SKM-1 (cell line): ENCODE results near the gene CLDN15.

Experiments
- DNase-seq: peaks from one replicate; lab custom pipeline; 2025; ENCODE audit not compliant: unreplicated experiment; lab: John Stamatoyannopoulos, UW

The CLDN15 gene

DNA sequence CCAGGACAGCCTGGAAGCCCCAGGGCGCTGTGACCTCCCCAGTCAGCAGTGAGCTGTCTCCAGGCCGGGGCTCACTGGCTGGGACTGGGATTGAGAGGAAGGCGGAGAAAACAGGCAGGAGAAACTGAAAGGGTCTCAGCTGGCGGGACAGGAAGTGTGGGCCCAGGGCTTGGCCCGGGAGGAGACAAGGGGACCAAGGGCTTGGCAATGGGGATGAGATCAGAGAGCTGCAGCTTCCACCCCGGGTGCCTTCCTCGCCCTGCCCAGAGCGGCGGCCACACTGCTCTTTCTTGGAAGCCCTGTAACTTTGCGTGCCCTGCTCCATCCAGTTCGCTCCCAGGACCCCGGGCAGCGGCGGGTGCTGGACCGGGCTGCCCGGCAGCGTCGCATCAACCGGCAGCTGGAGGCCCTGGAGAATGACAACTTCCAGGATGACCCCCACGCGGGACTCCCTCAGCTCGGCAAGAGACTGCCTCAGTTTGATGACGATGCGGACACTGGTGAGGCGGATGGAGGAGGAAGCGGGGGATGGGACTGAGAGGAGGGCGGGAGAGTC is 15.2 kb downstream of the CLDN15 start:
- DNase-seq: no peak

GRCh38 chr7:101220295-101220694 is 17.3 kb downstream of the CLDN15 start:
- DNase-seq: no peak

DNA sequence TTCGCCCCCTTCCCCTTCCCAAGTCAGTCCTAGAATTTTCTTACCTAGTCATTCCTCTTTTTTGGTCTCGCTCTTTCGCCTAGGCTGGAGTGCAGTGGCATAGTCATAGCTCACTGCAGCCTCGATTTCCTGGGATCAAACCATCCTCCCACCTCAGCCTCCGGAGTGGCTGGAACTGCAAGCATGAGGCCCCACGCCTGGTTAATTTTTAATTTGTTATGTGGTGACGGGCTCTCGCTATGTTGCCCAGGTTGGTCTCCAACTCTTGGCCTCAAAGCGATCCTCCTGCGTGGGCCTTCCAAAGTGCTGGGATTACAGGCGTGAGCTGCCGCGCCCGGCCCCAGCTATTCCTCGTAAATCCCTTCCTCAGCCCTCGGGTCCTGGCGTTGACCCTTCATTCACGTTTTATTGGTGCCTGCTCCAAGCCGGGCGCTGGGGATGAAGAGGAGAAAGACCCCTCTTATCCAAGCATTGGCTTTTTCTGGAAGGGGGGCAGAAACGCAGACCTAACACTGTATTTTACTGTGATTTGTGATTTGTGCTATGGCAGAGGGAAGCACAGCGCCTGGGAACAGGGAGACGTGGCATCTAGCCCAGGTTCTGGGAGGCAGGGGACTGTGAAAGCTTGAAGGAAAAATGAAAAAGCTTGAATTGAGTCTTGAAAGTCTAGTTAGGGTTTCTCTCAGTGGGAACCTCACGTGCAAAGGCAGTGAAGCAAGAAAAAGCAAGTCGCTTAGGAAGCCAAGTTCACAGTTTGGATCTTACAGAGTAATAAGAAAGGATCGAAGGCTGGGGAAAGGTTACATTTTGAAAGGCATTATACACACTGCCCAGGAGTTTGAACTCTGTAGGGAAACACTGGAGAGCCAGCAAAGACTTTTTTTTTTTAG is 19.1 kb downstream of the CLDN15 start:
- no peak for DNase-seq

GRCh38 chr7:101217388-101218235 is 20.0 kb downstream of the CLDN15 start, which contains the start of the genes PLOD3 and ZNHIT1:
PLOD3 (minus strand) TSS chr7:101217581; CDS start chr7:101217274, 307 bp downstream.
ZNHIT1 (plus strand) TSS chr7:101218165; CDS start chr7:101218196, 31 bp downstream.
- DNase-seq: peak; percentile 99

DNA sequence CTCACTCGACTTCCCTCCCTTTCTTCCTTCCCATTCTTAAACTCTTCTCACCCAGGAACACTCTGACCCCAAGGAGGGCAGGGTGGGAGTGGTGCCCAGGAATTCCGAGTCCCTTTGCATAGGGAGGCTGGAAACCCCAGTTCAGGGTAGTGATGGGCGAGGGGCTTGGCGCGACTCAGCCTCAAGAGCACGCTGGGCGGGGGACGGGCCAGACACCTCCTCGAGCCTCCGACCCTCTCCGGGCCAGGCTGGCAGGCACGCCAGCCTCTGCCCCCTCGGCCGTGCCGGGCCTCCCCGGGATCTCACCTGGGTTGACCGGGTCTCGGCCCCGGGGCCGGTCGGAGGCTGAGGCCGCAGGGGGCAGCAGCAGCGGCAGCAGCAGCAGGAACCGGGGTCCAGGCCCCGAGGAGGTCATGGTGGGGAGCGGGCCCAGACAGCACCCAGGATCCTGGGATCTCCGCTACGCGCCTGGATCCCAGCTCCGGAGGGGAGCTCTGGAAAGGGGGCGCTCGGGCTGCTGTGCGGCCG is 20.7 kb downstream of the CLDN15 start:
- DNase-seq: no peak

- DNase-seq: no peak
Measured at GRCh38 chr7:101216001-101216859, 21.4 kb downstream of the CLDN15 start.

- no peak for DNase-seq
Measured at GRCh38 chr7:101212014-101212413, 25.6 kb downstream of the CLDN15 start.

DNA sequence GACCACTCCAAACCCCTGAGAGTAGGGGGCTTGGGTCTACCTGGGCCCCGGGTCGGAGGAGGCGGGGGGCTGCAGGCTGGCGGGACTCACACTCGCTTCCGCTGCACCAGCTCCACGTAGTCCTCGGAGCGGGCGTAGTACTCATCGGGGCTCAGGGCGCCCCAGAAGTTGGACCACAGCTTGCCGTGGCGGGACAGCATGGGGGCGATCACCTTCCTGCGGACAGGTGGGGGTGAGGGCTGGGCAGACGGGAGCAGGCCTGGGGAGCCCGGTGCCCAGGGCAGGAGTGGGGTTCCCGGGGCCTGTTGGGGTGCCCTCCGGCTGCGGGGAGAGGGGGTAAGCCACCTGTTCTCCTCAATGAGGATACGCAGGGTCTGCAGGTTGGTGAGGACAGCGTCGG is 26.1 kb downstream of the CLDN15 start:
- DNase-seq: no peak

DNA sequence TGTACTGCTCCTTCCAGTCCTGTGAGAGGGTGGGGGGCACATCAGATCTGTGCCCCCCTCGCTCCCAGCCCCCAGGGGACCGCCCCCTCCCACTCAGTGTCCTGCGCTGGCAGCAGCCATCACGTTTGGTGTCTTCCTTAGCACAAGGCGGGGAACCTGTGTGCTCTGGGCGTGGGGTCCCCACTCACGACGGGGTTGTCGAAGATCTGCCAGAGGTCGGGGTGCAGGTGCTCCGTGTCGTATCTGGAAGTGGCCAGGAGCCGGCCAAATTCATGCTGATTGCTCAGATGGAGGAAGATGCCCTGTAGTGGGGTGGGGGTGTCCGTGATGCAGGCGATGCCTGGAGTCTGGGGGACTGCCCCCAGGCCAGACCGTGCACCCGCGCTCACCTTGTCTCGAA is 27.5 kb downstream of the CLDN15 start:
- no peak for DNase-seq

DNA sequence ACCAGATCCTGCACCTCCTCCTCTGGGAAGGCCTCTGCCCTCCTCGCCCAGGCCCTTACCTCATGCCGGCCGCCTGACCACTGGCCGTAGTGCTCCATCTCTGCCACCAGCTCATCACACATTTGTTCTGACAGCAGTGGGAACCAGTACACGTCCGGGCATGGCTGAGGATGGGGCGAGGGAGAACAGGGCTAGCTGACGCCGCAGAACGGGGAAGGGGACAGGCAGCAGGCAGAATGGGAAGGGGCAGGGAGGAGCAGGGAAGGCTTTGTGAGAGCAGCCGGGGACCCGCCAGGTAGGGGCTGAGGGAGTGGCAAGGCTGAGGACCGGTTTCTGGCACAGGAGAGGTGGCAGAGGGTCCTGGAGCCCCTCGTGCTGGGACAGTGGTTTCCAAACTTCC is 28.8 kb downstream of the CLDN15 start:
- no peak for DNase-seq

- DNase-seq: no peak
Measured at GRCh38 chr7:101207459-101207858, 30.1 kb downstream of the CLDN15 start.

DNA sequence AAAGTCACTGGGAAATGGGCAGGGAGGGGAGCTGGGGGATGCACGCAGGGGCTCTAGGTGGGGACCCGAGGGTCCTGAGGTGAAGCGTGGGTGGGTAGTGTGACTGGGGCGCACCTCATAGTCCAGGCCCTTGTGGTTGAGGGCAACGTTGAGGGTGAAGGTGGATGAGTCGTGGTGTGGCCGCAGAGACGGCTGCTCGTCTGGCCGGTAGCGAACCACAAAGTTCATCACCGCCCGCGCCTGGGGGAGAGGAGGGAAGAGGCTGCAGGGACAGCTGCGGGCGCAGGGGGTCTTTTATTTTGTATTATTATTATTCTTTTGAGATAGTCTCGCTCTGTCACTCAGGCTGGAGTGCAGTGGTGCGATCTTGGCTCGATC is 30.9 kb downstream of the CLDN15 start:
- DNase-seq: no peak

DNA sequence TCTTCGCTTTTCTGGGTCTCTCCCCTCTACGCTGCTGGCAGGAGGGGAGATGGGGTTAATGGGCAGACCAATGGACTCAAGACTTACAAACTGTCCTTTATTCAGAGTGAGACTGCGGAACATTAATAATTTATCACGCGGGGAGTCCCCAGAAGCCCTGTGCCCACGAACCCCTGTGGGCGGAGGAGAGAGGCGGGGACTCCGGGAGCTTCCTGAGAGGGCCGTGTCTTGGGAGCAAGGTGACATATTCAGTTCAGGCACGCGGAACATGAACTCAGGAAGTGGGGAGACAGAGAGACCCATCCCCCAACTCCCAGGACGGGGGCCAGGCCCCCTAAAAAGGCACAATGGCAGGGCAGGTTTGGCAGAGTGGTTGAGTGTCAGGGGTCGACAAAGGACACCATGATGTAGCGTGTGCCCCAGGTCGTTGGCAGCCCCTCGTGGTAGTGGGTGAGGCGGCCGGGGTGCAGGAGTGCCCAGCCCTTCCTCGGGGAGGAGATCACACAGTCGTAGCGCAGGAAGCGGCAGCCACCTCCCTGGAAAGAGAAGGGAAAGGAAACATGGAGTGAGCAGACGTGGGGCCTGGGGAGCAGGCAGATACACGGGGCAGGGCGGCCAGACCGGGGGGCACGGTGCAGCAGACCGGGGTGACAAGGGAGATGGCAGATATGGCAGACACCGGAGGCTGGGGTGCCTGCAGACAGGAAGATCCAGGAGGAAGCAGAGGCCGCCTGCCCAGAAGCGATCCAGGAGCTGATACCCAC is 31.5 kb downstream of the CLDN15 start:
- DNase-seq: no peak

- DNase-seq: peak; percentile 49
Measured at GRCh38 chr7:101203740-101204738, 33.6 kb downstream of the CLDN15 start.

GRCh38 chr7:101202603-101202918 is 35.0 kb downstream of the CLDN15 start:
- no peak for DNase-seq

DNA sequence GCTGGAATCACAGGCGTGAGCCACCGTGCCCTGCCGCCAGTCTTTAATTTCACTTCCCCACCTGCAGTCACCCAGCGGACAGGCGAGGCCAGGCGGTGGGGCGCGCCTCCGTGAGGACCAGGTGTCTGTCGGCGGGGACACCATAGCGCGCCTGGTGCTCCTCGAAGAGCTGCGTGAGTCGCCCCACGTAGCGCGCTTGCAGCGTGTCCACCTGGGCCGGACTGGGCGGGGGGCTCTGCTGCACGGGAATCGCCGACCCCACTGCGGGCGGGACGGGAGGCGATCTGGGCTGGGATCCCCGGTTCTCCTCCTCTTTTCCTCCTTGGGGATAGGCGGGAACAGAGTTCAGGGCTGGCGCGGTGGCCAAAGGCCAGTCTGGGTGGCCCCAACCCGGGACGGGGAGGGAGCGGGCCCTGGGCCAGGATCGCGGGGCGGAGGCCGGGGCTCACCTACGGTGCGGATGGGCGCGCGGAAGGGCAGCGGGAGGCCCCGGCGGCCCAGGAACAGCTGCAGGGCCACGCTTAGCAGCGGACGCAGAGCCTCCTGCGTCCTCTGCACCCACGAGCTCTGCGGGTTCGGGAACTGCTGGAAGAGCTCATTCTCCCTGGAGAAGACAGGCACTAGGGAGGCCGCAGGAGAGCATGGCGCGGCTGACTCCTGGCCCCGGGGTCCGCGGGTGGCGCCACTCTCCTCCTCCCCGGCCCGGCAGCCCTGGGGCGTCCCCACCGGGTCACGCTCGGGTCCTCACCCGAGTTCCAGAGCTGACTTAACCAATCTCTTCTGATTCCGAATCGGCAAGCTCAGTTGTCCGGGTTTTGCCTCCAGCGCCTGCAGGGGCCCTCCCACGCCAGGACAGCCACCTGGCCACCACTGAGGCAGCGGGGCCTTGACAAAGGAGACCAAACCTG is 35.7 kb downstream of the CLDN15 start:
- no peak for DNase-seq

DNA sequence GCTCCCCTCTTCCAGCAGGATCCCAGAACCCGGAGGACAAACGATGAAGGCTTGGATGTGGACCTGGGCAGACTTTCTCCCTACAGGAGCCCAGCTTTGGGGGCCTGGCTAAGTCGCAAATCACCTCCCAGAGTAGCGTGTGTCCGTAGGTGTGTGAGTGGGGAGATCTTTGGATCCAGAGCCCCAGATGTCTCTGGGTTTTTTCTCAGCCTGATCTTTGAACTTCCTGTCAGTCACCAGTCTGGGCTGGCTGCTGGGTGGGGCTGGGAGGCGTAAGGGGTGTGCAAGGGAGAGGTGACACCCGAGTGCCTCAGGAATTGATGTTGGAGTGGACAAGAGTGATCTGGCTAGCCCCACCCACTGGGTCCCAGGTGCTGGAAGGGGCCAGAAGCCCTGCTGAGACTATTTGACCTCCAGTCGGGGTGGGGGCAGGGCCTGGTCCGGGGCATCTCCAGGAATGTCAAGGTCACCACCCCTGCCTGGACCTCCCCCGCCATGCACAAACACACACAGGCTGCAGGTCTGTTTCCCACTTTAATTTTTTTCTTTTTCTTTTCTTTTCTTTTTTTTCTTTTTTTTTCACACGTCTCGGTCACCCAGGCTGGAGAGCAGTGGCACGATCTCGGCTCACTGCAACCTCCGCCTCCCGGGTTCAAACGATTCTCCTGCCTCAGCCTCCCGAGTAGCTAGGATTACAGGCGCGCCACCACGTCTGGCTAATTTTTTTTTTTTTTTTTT is 36.6 kb downstream of the CLDN15 start, which contains the start of gene MOGAT3:
TSS of gene MOGAT3 (minus strand) at position 175 of the 738 bp plus-strand sequence. CDS start 182 bp downstream, outside the sequence.
- no peak for DNase-seq
